Activated CD4-positive, alpha-beta memory T cell treated with anti-CD3 and anti-CD28 coated beads, Interleukin-2, amount 10 ng/mL, durations not matched to agents 7 days and 5 days (primary cell): ENCODE data around the gene NCOA7. TPM values are rescaled to one million over a fixed set of nuclear protein-coding genes. Genes with fewer than 3 reads are reported as not detected.

Source experiments
- CTCF ChIA-PET: fragments of 350-600 bp; sonication (Branson Sonifier 250); formaldehyde crosslinking; loops from one replicate; lab custom pipeline; 2021; ENCODE audit warnings: antibody characterized with exemption, inconsistent platforms; lab: Charles Lee
- POLR2A ChIA-PET: fragments of 350-600 bp; sonication (Branson Sonifier 250); formaldehyde crosslinking; loops from one replicate; lab custom pipeline; 2021; ENCODE audit warnings: antibody characterized with exemption; lab: Charles Lee
- DNase-seq: peaks from one replicate; pipeline ENCODE4 v3.0.0-alpha.2; 2020
- H3K27ac Mint-ChIP-seq: one replicate; pipeline ENCODE4 v1.8.0; 2021; ENCODE audit warnings: mild to moderate bottlenecking, mixed read lengths
- H3K27me3 Mint-ChIP-seq: one replicate; pipeline ENCODE4 v1.8.0; 2021; ENCODE audit warnings: mixed read lengths
- H3K36me3 Mint-ChIP-seq: one replicate; pipeline ENCODE4 v1.8.0; 2021; ENCODE audit warnings: low read depth, mixed read lengths
- H3K4me1 Mint-ChIP-seq: one replicate; pipeline ENCODE4 v1.8.0; 2021; ENCODE audit warnings: mixed read lengths
- H3K4me3 Mint-ChIP-seq: one replicate; pipeline ENCODE4 v1.8.0; 2021; ENCODE audit warnings: mild to moderate bottlenecking, mixed read lengths
- H3K9me3 Mint-ChIP-seq: one replicate; pipeline ENCODE4 v1.8.0; 2021; ENCODE audit warnings: mixed read lengths
- total RNA-seq, 2 experiments: library from RNA; stranded (reverse); gene quantifications; one replicate each; pipeline ENCODE4 v1.2.3, GENCODE V29; 2021

The NCOA7 gene
- total RNA-seq, 2 experiments from 2014 or later = 45.2 to 49.9 TPM

- Mint-ChIP-seq H3K27me3 (no peaks in the 10 kb centered on the region), H3K27ac (no peak overlapping the region), H3K4me3 (no peak overlapping the region), H3K9me3 (peaks cover 11% of the 10 kb centered on the region), H3K4me1 (peaks cover 11% of the 10 kb centered on the region), H3K36me3 (peaks cover 43% of the 10 kb centered on the region)
- ChIA-PET CTCF (no interaction called here), POLR2A (no interaction called here)
- no peak for DNase-seq
Observed at GRCh38 chr6:125854355-125854754, 63.6 kb downstream of the NCOA7 start.

GRCh38 chr6:125855783-125856182 lies 65.0 kb downstream of the NCOA7 start:
- CTCF ChIA-PET = interaction anchor here (4.3 kb wide), 1 partner anchor 101 kb away, joined by 34 read pairs; the partner anchor contains the start of gene HINT3
- peaks cover 43% of the 10 kb centered on the region for H3K36me3 Mint-ChIP-seq
- H3K4me3 Mint-ChIP-seq = no peak overlapping the region

GRCh38 chr6:125857846-125858245 lies 67.1 kb downstream of the NCOA7 start:
- H3K4me3 Mint-ChIP-seq = no peak overlapping the region
- ChIA-PET POLR2A (interaction anchor here (0.9 to 1.6 kb wide), 3 partner anchors 53 to 77 kb away, joined by 3 to 4 read pairs (median 3); partner anchors contain the start of gene NCOA7), CTCF (interaction anchor here (0.7 to 4.3 kb wide), 9 partner anchors 30 to 136 kb away, joined by 3 to 34 read pairs (median 3); partner anchors contain the start of gene HINT3)
- peaks cover 3% of the 10 kb centered on the region for H3K9me3 Mint-ChIP-seq
- no peak for DNase-seq
- H3K4me1 Mint-ChIP-seq = peaks cover 11% of the 10 kb centered on the region
- no peak overlapping the region for H3K27ac Mint-ChIP-seq
- no peaks in the 10 kb centered on the region for H3K27me3 Mint-ChIP-seq
- peaks cover 32% of the 10 kb centered on the region for H3K36me3 Mint-ChIP-seq

More at GRCh38 chr6:125855783-125856182, 65.0 kb downstream of the NCOA7 start:
- Mint-ChIP-seq H3K9me3 (peaks cover 11% of the 10 kb centered on the region), H3K27me3 (no peaks in the 10 kb centered on the region), H3K27ac (no peak overlapping the region), H3K4me1 (peaks cover 11% of the 10 kb centered on the region)
- no peak for DNase-seq
- POLR2A ChIA-PET = no interaction called here

GRCh38 chr6:125858427-125859320 lies 67.9 kb downstream of the NCOA7 start:
- Mint-ChIP-seq H3K36me3 (peaks cover 24% of the 10 kb centered on the region), H3K4me1 (peaks cover 11% of the 10 kb centered on the region), H3K4me3 (no peak overlapping the region), H3K27ac (no peak overlapping the region), H3K27me3 (no peaks in the 10 kb centered on the region), H3K9me3 (no peaks in the 10 kb centered on the region)
- CTCF ChIA-PET = interaction anchor here (0.6 to 4.3 kb wide), 11 partner anchors 13 to 136 kb away, joined by 3 to 34 read pairs (median 3); partner anchors contain the start of gene HINT3
- peak; percentile 33 for DNase-seq
- POLR2A ChIA-PET = interaction anchor here (0.9 to 1.6 kb wide), 3 partner anchors 54 to 77 kb away, joined by 3 to 4 read pairs (median 3); partner anchors contain the start of gene NCOA7

- DNase-seq = no peak
- POLR2A ChIA-PET = no interaction called here
- no peak overlapping the region for H3K27ac Mint-ChIP-seq
- H3K27me3 Mint-ChIP-seq = no peaks in the 10 kb centered on the region
- CTCF ChIA-PET = interaction anchor here (0.6 to 4.3 kb wide), 5 partner anchors 11 to 114 kb away, joined by 3 to 34 read pairs (median 4); partner anchors contain the start of gene HINT3
- peaks cover 11% of the 10 kb centered on the region for H3K4me1 Mint-ChIP-seq
- peaks cover 23% of the 10 kb centered on the region for H3K36me3 Mint-ChIP-seq
- H3K9me3 Mint-ChIP-seq = no peaks in the 10 kb centered on the region
- no peak overlapping the region for H3K4me3 Mint-ChIP-seq
Observed at GRCh38 chr6:125859727-125860126, 69.0 kb downstream of the NCOA7 start.

- H3K4me3 Mint-ChIP-seq = no peak overlapping the region
- no peaks in the 10 kb centered on the region for H3K9me3 Mint-ChIP-seq
Observed at GRCh38 chr6:125863023-125863422, 72.3 kb downstream of the NCOA7 start.

GRCh38 chr6:125865015-125865414 lies 74.3 kb downstream of the NCOA7 start:
- POLR2A ChIA-PET = no interaction called here

More at GRCh38 chr6:125863023-125863422, 72.3 kb downstream of the NCOA7 start:
- Mint-ChIP-seq H3K36me3 (peaks cover 8% of the 10 kb centered on the region), H3K27me3 (no peaks in the 10 kb centered on the region), H3K27ac (no peak overlapping the region), H3K4me1 (peaks cover 3% of the 10 kb centered on the region)
- ChIA-PET POLR2A (no interaction called here), CTCF (no interaction called here)
- DNase-seq = no peak

GRCh38 chr6:125866433-125866832 lies 75.7 kb downstream of the NCOA7 start:
- DNase-seq = no peak
- no peak overlapping the region for H3K27ac Mint-ChIP-seq
- no peaks in the 10 kb centered on the region for H3K27me3 Mint-ChIP-seq
- POLR2A ChIA-PET = interaction anchor here (0.7 kb wide), 1 partner anchor 25 kb away, joined by 3 read pairs; no protein-coding TSS in a partner anchor
- no peak overlapping the region for H3K4me3 Mint-ChIP-seq
- H3K9me3 Mint-ChIP-seq = no peaks in the 10 kb centered on the region
- CTCF ChIA-PET = interaction anchor here (1.5 kb wide), 1 partner anchor 9 kb away, joined by 3 read pairs; no protein-coding TSS in a partner anchor
- peaks cover 9% of the 10 kb centered on the region for H3K36me3 Mint-ChIP-seq
- H3K4me1 Mint-ChIP-seq = no peaks in the 10 kb centered on the region

More at GRCh38 chr6:125865015-125865414, 74.3 kb downstream of the NCOA7 start:
- Mint-ChIP-seq H3K4me1 (no peaks in the 10 kb centered on the region), H3K27me3 (no peaks in the 10 kb centered on the region), H3K36me3 (peaks cover 3% of the 10 kb centered on the region), H3K9me3 (no peaks in the 10 kb centered on the region), H3K27ac (no peak overlapping the region), H3K4me3 (no peak overlapping the region)
- no peak for DNase-seq
- CTCF ChIA-PET = interaction anchor here (0.7 to 1.5 kb wide), 2 partner anchors 8 to 33 kb away, joined by 3 read pairs; no protein-coding TSS in a partner anchor

- Mint-ChIP-seq H3K27ac (no peak overlapping the region), H3K4me3 (no peak overlapping the region), H3K27me3 (no peaks in the 10 kb centered on the region), H3K36me3 (peaks cover 9% of the 10 kb centered on the region), H3K4me1 (no peaks in the 10 kb centered on the region), H3K9me3 (no peaks in the 10 kb centered on the region)
- CTCF ChIA-PET = interaction anchor here (1.1 kb wide), 1 partner anchor 37 kb away, joined by 3 read pairs; no protein-coding TSS in a partner anchor
- no peak for DNase-seq
- POLR2A ChIA-PET = no interaction called here
Observed at GRCh38 chr6:125867483-125867942, 76.8 kb downstream of the NCOA7 start.

GRCh38 chr6:125868252-125868651 lies 77.5 kb downstream of the NCOA7 start:
- no peaks in the 10 kb centered on the region for H3K9me3 Mint-ChIP-seq
- ChIA-PET POLR2A (no interaction called here), CTCF (interaction anchor here (1.1 kb wide), 1 partner anchor 37 kb away, joined by 3 read pairs; no protein-coding TSS in a partner anchor)
- no peak overlapping the region for H3K27ac Mint-ChIP-seq
- no peaks in the 10 kb centered on the region for H3K27me3 Mint-ChIP-seq
- no peaks in the 10 kb centered on the region for H3K4me1 Mint-ChIP-seq
- DNase-seq = no peak
- H3K4me3 Mint-ChIP-seq = no peak overlapping the region
- H3K36me3 Mint-ChIP-seq = peaks cover 9% of the 10 kb centered on the region

- ChIA-PET CTCF (no interaction called here), POLR2A (no interaction called here)
- no peak overlapping the region for H3K27ac Mint-ChIP-seq
- no peak for DNase-seq
- no peaks in the 10 kb centered on the region for H3K27me3 Mint-ChIP-seq
- H3K4me1 Mint-ChIP-seq = no peaks in the 10 kb centered on the region
- H3K9me3 Mint-ChIP-seq = no peaks in the 10 kb centered on the region
- H3K4me3 Mint-ChIP-seq = no peak overlapping the region
- peaks cover 9% of the 10 kb centered on the region for H3K36me3 Mint-ChIP-seq
Observed at GRCh38 chr6:125868678-125869395, 78.1 kb downstream of the NCOA7 start.

GRCh38 chr6:125869427-125869826 lies 78.7 kb downstream of the NCOA7 start:
- ChIA-PET CTCF (no interaction called here), POLR2A (no interaction called here)
- H3K36me3 Mint-ChIP-seq = peaks cover 9% of the 10 kb centered on the region
- no peaks in the 10 kb centered on the region for H3K27me3 Mint-ChIP-seq
- no peaks in the 10 kb centered on the region for H3K9me3 Mint-ChIP-seq
- no peak overlapping the region for H3K4me3 Mint-ChIP-seq
- DNase-seq = no peak
- no peak overlapping the region for H3K27ac Mint-ChIP-seq
- no peaks in the 10 kb centered on the region for H3K4me1 Mint-ChIP-seq
